Measurements from ENCODE around the gene MRPL16.
"Not testable (repeated sequence)": the region's sequence is repeated elsewhere in the genome, so short reads cannot be mapped to it uniquely, and the experiment has no call there.

MRPL16 gene

DNA sequence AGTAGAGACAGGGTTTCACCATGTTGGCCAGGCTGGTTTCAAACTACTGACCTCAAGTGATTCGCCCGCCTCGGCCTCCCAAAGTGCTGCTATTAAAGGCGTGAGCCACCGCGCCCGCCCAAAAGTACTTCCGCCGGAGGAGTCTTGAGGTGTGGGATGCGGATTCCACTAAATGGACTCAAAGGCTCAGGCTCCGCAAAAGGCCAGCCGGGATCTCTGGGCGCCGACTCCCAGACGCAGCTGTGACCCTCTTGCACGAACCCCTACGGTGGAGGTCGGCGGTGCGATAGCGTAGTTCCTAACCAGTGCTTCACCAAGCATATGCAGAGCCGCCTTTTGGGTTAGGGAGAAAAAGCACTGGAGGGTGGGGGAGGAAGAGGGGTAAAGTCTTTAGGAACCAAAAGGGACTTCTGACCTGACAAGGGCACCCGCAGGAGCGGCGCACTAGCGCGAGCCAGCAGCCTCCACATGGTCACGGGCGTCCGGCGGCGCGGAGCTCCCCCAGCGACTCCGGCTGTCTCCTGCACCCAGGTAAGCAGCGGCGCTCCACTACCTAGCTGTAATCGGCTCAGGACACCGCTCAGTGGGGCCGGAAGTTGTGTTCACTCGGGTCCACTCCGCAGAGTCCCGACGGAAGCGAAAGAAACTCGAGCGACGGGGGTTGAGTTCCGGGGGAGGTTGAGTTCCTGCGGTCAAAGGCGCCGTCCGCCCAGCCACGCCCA is at the start of gene MRPL16:
TSS of gene MRPL16 (minus strand) at position 590 of the 722 bp plus-strand sequence. CDS start at position 470, 120 bp downstream.
- peak; percentile 80 to 85 (median 84) for DNase-seq (ENCODE audit: low read depth in 3 of 3)

DNA sequence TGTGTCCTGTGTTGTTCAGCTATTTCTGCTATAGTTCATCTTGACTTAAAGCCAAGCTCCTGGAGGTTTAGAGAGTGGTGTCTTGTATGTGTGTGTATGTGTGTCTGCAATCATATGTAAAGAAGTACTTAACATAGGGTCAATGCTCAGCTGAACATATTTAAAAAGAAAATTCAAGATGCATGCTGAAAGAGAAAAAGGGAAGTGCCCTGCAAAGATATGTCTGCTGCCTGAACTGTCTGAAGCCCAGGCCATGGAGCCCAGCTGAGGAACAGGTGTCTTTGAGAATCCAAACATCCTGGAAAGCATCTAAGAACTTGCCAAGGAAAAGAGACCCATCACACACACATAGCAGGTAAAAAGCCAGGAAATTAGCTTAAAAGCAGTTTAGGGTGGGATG is 49.1 kb upstream of the MRPL16 start:
- no peak for DNase-seq (ENCODE audit: low read depth in 3 of 3)

DNA sequence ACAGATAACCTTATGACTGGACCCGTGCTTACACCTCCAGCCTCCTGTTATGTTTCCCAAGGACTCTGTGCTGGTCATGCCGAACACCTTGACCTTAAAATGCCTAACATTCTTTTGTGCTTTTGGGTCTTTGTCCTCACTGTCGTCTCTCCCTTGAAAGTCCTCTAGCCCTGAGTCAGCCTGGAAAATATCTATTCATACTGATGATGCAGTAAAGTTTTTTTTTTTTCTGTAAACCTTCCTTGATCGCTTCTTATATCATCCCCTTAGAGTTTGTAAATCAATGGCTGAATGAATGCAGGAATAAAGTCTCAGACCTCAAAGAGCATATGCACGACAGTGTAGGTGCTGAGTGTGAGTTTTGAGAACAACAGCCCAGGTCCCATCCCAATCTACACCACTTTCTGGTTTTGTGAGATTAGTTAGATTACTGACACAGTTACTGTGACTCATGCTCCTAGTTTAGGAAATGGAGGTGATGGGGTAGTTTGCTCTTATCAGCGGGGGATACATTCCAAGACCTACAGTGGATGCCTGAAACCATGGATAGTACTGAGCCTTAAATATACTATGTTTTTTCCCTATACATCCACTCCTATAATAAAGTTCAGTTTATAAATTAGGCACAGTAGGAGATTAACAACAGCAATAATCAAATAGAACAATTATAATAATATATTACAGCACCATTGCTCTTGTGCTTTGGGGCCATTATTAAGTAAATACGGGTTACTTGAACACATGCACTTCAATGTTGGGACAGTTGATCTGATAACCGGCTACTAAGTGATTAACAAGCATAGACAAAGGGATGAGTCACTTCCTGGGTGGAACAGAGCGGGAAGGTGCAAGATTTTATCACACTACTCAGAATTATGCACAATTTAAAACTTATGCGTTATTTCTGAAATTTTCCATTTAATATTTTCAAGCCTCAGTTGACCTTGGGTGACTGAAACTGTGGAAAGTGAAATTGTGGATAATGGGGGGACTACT is 47.2 kb upstream of the MRPL16 start:
- DNase-seq (ENCODE audit: low read depth in 3 of 3), result peak in 1 of 3 donors; percentile 4

DNA sequence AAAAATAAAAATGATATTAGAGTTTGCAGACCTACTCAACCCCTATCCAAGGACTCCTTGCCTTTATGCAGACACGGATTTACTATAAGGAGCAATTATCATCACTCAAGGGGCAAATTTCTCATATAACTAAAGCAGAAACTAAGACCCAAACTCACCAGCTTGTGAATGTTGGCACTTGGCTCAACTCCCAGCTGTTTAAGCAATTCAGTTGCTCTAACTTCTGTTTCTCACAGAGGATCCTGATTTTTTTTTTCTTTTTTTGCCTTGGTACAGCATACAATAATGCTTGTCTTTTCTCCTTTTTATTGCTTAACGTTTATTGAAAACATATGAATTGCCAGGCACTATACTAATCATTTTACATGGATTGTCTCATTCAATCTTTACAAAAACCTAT is 44.3 kb upstream of the MRPL16 start:
- DNase-seq (ENCODE audit: low read depth in 3 of 3), result no peak

- DNase-seq (ENCODE audit: low read depth in 3 of 3), result not testable (repeated sequence)
Measured at GRCh38 chr11:59851416-59851815, 40.8 kb upstream of the MRPL16 start.

DNA sequence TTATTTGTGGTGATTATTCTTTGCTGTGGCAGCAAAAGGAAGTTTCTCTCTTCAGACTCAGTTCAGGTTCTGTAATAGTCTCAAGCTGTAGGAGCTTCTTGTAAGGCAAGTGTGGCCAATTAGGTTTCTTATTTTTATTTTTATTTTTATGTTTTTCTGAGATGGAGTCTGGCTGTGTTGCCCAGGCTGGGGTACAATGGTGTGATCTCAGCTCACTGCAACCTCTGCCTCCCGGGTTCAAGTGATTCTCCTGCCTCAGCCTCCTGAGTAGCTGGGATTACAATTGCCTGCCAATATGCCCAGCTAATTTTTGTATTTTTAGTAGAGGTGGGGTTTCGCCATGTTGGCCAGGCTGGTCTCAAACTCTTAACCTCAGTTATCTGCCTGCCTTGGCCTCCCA is 39.0 kb upstream of the MRPL16 start:
- not testable (repeated sequence) for DNase-seq (ENCODE audit: low read depth in 3 of 3)

GRCh38 chr11:59849129-59849528 is 38.6 kb upstream of the MRPL16 start:
- no peak for DNase-seq (ENCODE audit: low read depth in 3 of 3)

- not testable (repeated sequence) for DNase-seq (ENCODE audit: low read depth in 3 of 3)
Measured at GRCh38 chr11:59848439-59848838, 37.9 kb upstream of the MRPL16 start.

- DNase-seq (ENCODE audit: low read depth in 3 of 3), result no peak
Measured at GRCh38 chr11:59847626-59848025, 37.0 kb upstream of the MRPL16 start.

GRCh38 chr11:59846556-59846955 is 36.0 kb upstream of the MRPL16 start:
- no peak for DNase-seq (ENCODE audit: low read depth in 3 of 3)

- DNase-seq (ENCODE audit: low read depth in 3 of 3), result no peak
Measured at GRCh38 chr11:59845399-59845798, 34.8 kb upstream of the MRPL16 start, which contains the start of gene CBLIF. TSS of gene CBLIF (minus strand) at chr11:59845499. CDS start at chr11:59845453, 46 bp downstream.

DNA sequence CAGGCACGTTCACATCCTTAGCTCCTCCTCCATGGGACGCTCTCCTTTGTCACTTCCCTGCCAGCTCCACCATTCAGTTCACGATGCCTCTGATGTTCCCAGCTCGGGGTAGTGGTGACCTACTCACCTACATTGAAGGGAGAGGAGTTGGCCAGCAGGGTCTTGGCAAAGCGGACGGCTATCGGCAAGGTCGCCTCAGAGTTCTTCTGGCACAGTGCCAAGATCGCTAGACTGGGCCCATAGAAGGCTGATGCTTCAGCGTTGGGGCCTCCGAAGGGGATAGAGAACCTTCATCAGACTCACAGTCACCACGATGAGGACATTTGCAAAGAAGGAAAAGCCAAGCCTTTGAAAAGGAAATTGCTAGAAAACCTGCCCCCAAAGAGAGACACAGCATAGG is 31.7 kb upstream of the MRPL16 start:
- no peak for DNase-seq (ENCODE audit: low read depth in 3 of 3)

DNA sequence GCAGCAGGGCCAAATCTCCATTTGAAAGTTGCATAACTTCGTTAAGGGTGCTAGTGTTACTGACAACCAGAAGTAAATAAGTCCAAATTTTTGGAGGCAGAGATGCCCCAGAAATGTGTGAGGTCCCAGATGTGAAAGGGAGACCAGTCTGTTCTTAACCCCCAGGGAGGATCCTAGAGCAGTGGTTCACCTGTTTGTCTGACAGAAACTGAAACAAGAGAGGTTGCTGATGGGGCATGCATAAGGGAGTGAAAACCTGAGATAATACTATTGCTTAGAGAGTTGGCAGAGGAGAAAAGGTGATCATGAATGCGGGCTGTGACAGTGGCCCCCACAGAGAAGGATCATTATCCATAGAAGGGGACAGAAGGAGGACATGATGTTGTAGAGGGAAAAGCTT is 30.9 kb upstream of the MRPL16 start:
- no peak for DNase-seq (ENCODE audit: low read depth in 3 of 3)

GRCh38 chr11:59839615-59840014 is 29.0 kb upstream of the MRPL16 start:
- no peak for DNase-seq (ENCODE audit: low read depth in 3 of 3)

DNA sequence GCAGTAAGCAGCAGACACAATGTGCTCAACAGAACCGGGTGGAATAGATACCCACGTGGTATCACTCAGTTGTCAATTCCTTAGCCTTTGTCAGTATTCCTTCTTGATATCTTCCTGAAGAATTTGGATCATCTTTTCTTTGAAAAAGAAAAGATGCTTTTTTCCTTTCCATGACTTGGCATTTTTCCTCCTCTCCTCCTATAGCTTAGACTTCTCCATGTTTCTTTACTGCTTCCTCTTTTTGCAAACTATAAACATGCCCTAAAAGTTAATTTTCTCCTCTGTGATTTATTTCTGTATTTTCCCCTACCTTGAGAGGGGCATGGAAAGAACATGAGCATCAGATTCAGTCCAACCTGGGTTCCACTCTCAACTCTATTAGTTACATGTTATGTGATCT is 23.0 kb upstream of the MRPL16 start:
- no peak for DNase-seq (ENCODE audit: low read depth in 3 of 3)

DNA sequence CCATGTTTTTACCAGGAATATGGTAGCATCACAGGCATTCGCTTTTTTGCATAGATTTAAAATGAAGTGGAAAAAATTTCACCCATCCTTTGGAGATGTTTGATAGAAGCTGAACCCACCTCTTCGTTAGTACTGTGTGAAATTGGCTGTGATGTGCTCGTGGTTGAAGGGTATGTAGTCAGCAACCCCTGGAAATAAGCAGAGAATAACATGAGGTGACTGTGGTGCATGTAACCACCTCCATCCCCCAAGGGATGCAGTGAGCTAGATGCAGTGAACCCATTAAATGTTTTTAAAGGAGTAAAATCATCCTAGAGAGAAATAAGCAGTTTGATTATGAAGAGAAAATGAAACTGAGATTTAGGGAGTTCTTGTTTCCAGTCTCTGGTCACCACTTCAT is 18.8 kb upstream of the MRPL16 start:
- DNase-seq (ENCODE audit: low read depth in 3 of 3), result no peak

DNA sequence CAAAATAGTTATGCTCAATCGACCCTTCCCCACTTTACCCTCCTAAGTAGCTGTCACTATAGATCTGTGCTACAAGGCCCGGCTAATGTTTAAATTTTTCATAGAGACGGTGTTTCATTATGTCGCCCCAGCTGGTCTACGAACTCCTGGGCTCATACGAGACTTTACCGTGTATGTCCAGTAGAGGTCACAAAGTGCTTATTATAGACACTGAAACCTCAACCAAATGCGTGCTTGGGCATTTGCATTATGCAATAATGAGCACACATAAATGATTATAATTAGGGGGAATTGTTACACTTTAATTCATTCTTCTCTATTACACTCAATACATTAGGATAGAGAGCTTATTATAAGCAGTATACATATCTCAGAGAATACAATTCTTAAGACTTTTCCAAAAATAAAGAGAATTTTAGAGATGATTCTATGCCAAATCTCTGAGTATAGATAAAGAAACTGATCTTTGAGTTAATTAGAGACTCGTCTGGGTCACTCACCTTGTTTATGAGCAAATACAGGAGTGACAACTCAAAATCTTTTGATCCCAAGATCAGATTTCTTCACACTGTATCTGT is 12.5 kb upstream of the MRPL16 start:
- DNase-seq (ENCODE audit: low read depth in 3 of 3), result no peak

- no peak for DNase-seq (ENCODE audit: low read depth in 3 of 3)
Measured at GRCh38 chr11:59818572-59818971, 8.0 kb upstream of the MRPL16 start.

DNA sequence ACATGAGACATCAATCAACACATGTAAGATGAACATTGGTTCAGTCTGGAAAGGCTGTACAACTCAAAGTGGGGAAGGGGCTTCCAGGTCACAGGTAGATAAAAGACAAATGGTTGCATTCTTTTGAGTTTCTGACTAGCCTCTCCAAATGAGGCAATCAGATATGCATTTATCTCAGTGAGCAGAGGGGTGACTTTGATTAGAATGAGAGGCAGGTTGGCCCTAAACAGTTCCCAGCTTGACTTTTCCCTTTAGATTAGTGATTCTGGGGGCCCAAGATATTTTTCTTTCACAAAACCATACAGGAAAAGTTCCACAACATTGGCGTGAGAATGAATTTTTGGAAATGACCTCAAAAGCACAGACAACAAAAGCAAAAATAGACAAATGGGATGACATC is 5.9 kb upstream of the MRPL16 start:
- DNase-seq (ENCODE audit: low read depth in 3 of 3), result not testable (repeated sequence)

DNA sequence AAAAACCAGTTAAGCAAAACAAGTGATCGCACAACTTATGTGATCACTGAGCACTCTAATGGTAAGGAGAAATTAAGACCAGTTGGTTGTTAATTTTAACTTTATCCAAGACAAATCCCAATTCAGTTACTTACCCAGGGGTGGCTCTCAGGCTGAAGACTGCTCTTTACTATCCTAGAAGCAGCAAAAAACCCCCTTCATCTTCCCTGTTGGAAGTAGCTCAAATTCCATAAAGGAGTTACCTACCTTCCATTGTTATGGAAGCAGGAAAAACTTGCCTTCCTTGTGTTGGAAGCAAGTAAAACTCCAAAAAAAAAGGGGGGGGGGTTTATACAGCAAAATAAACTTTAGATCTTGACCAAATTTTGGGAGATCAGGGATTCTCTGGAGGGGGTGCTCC is 5.2 kb upstream of the MRPL16 start:
- no peak for DNase-seq (ENCODE audit: low read depth in 3 of 3)

- no peak for DNase-seq (ENCODE audit: low read depth in 3 of 3)
Measured at GRCh38 chr11:59814021-59814420, 3.4 kb upstream of the MRPL16 start.

DNA sequence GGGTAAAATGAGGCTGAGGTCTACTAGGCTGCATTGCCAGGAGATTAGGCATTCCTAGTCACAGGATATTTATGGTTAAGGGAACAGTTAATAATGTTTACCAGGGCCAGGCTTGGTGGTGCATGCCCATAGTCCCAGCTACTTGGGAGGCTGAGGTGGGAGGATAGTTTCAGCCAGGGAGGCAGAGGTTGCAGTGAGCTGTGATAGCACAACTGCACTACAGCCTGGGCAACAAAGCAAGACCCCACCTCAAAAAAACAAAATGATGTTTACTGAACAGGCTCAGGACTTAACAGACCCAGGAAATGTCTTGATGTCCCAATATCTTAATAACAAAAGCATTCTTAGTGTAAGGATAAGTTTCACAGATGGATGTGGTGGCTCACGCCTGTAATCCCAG is 2.8 kb upstream of the MRPL16 start:
- DNase-seq (ENCODE audit: low read depth in 3 of 3), result no peak
